Astrocyte of the spinal cord (primary cell): ENCODE measurements around the gene FBN3.

Experiments used
- DNase-seq: peaks from one replicate; pipeline ENCODE4 v3.0.0; 2011; ENCODE audit warnings: low read depth, low spot score
- H3K4me3 ChIP-seq: 2 replicates; pipeline ENCODE4 v1.5.1; 2011; ENCODE audit warnings: low read depth, mild to moderate bottlenecking, low read length, moderate library complexity
- CTCF ChIP-seq: IDR thresholded peaks from 2 replicates; pipeline ENCODE4 v1.5.1; 2012; ENCODE audit warnings: low read depth, mild to moderate bottlenecking, low read length, inconsistent platforms
- in situ Hi-C: cut with HindIII; loops from 2 replicates; pipeline ENCODE4 v1.10.0; 2017; ENCODE audit warnings: low sequenced_read_pairs

The FBN3 gene

DNA sequence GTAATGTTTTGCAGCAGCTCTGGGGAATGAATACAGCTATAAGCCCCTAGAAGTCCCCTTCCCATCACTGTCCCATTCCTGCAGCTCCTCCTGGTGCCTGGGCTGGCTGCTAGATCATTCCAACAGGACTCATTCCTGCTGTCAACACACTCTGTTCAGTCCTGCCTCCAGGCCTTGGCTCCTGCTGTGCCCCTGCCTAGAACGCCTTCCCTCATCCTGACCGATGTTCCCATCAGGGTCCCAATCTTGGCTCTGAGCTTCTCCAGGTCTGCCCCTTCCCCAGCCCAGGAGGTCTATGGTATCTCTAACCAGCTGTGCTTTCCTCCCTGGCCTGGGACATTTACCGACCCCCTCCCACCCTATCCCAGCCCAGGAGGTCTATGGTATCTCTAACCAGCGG is 48.1 kb downstream of the FBN3 start:
- no peak overlapping the region for H3K4me3 ChIP-seq
- no peak for TF ChIP-seq CTCF
- in situ Hi-C loops, result no loop called here
- no peak for DNase-seq

GRCh38 chr19:8097681-8098567 is 51.5 kb downstream of the FBN3 start:
- no peak overlapping the region for H3K4me3 ChIP-seq
- no peak for DNase-seq
- TF ChIP-seq CTCF, result no peak
- in situ Hi-C loops, result no loop called here

DNA sequence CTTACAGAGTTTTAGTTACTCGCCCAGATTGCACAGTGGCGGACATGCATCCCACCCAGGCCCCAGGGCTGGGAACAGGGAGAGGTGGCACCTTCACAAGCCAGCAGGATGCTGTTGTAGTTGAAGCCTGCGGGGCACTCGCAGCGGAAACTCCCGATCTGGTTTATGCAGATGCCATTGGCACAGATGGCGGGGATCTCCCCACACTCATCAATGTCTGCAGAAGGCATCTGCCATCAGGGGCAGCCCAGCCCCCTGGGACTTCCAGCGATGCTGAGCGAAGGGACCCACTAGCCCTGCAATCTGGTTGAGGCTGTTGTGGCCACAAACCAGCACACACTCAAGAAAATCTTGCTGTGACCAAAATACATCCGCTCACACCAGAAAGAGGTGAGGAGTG is 52.2 kb downstream of the FBN3 start:
- no peak for DNase-seq
- H3K4me3 ChIP-seq, result no peak overlapping the region
- TF ChIP-seq CTCF, result no peak
- in situ Hi-C loops, result no loop called here

DNA sequence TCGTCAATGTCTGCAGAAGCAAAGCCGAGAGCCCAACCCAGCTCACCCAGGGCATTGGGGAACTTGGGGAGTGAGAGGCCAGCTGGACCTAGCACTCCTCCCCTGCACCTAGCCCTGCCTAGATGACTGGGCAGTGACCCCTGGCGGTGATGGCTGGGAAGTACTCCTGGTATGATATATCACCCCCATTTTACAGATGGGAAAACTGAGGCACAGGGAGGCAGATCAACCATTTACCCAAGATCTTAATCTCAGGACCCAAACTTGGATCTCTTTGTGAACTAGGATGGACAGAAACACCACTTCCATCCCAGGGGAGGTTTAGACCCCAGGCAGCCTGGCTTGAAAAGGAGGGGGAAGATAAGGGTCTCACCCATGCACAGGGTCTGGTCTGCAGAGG is 53.3 kb downstream of the FBN3 start:
- H3K4me3 ChIP-seq, result no peak overlapping the region
- TF ChIP-seq CTCF, result no peak
- no peak for DNase-seq
- in situ Hi-C loops, result no loop called here

- H3K4me3 ChIP-seq, result no peak overlapping the region
- in situ Hi-C loops, result no loop called here
- no peak for TF ChIP-seq CTCF
Measured at GRCh38 chr19:8095354-8095886, 54.0 kb downstream of the FBN3 start.

DNA sequence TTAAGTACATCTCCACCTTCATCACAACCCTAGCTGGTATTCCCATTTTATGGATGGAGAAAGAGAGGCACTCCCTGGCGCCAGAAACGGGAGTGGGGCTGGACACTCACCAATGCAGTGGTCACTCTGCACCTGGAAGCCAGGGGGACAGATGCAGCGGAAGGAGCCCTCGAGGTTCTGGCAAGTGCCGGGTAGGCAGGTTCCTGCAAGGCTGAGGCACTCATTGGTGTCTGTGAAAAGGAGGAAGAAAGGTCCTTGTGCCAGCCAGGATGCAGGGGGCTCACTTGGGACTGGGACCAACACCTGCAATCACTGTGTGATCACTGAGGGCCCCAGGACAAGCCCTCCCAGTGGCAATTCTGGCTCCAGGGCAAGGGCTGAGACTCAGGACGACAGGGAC is 55.1 kb downstream of the FBN3 start:
- in situ Hi-C loops, result no loop called here
- TF ChIP-seq CTCF, result no peak
- DNase-seq, result no peak

More at GRCh38 chr19:8095354-8095886, 54.0 kb downstream of the FBN3 start:
- DNase-seq, result no peak

More for the DNA sequence above, 55.1 kb downstream of the FBN3 start:
- H3K4me3 ChIP-seq, result no peak overlapping the region
